GM23338 (cell line): Measurements from ENCODE around the gene FBXO47.

Experiments
- EZH2 ChIP-seq: fragments of 200-600 bp; sonication (generic); IDR thresholded peaks from one replicate; pipeline ENCODE4 v1.8.0; 2017; ENCODE audit warnings: antibody characterized with exemption, mild to moderate bottlenecking, low read depth; ENCODE audit not compliant: unreplicated experiment
- JUNB ChIP-seq: IDR thresholded peaks from one replicate; pipeline ENCODE4 v1.6.1; 2016; ENCODE audit warnings: antibody characterized with exemption; ENCODE audit not compliant: unreplicated experiment
- POLR2AphosphoS5 ChIP-seq: IDR thresholded peaks from 2 replicates; pipeline ENCODE4 v1.6.1; 2016; ENCODE audit warnings: antibody characterized with exemption, low read depth
- TF ChIP-seq, protein P1 (sequence below), 2 experiments: fragments of 200-600 bp in 1 of 2; sonication (generic) in 1 of 2; conservative IDR thresholded peaks; 2 replicates each; pipeline versions ENCODE4 v1.5.1 to v1.6.1; 2016 to 2017; ENCODE audit warnings: antibody characterized with exemption in 2 of 2, low read depth in 2 of 2, mild to moderate bottlenecking in 2 of 2, moderate library complexity in 1 of 2
- TF ChIP-seq, protein P2 (sequence below): IDR thresholded peaks from one replicate; pipeline ENCODE4 v1.6.1; 2018; ENCODE audit warnings: antibody characterized with exemption; ENCODE audit not compliant: unreplicated experiment

DNA sequence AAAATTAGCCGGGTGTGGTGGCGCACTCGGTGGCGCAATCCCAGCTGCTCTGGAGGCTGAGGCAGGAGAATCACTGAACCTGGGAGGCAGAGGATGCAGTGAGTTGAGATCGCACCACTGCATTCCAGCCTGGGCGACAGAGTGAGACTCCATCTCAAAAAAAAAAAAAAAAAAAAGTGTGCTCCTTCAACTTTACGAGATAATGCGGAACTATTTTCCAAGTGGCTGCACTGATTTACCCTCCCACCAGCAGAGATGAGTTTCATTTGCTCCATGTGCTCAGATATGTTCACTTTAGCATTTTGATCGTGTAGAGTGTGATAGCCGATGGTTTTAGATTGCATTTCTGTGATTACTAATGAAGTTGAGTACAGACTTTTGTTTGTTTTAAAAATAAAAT, 61.8 kb downstream of the FBXO47 start:
- TF ChIP-seq, protein P1, sequence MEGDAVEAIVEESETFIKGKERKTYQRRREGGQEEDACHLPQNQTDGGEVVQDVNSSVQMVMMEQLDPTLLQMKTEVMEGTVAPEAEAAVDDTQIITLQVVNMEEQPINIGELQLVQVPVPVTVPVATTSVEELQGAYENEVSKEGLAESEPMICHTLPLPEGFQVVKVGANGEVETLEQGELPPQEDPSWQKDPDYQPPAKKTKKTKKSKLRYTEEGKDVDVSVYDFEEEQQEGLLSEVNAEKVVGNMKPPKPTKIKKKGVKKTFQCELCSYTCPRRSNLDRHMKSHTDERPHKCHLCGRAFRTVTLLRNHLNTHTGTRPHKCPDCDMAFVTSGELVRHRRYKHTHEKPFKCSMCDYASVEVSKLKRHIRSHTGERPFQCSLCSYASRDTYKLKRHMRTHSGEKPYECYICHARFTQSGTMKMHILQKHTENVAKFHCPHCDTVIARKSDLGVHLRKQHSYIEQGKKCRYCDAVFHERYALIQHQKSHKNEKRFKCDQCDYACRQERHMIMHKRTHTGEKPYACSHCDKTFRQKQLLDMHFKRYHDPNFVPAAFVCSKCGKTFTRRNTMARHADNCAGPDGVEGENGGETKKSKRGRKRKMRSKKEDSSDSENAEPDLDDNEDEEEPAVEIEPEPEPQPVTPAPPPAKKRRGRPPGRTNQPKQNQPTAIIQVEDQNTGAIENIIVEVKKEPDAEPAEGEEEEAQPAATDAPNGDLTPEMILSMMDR (conservative IDR thresholded peaks at IDR 0.05; ENCODE audit: low read depth in 2 of 2), result no peak
- TF ChIP-seq, protein P2, sequence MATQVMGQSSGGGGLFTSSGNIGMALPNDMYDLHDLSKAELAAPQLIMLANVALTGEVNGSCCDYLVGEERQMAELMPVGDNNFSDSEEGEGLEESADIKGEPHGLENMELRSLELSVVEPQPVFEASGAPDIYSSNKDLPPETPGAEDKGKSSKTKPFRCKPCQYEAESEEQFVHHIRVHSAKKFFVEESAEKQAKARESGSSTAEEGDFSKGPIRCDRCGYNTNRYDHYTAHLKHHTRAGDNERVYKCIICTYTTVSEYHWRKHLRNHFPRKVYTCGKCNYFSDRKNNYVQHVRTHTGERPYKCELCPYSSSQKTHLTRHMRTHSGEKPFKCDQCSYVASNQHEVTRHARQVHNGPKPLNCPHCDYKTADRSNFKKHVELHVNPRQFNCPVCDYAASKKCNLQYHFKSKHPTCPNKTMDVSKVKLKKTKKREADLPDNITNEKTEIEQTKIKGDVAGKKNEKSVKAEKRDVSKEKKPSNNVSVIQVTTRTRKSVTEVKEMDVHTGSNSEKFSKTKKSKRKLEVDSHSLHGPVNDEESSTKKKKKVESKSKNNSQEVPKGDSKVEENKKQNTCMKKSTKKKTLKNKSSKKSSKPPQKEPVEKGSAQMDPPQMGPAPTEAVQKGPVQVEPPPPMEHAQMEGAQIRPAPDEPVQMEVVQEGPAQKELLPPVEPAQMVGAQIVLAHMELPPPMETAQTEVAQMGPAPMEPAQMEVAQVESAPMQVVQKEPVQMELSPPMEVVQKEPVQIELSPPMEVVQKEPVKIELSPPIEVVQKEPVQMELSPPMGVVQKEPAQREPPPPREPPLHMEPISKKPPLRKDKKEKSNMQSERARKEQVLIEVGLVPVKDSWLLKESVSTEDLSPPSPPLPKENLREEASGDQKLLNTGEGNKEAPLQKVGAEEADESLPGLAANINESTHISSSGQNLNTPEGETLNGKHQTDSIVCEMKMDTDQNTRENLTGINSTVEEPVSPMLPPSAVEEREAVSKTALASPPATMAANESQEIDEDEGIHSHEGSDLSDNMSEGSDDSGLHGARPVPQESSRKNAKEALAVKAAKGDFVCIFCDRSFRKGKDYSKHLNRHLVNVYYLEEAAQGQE, result no peak
- TF ChIP-seq EZH2 (no peak), POLR2AphosphoS5 (no peak), JUNB (no peak)
